ENCODE data around the gene IZUMO4.

Gene IZUMO4

DNA sequence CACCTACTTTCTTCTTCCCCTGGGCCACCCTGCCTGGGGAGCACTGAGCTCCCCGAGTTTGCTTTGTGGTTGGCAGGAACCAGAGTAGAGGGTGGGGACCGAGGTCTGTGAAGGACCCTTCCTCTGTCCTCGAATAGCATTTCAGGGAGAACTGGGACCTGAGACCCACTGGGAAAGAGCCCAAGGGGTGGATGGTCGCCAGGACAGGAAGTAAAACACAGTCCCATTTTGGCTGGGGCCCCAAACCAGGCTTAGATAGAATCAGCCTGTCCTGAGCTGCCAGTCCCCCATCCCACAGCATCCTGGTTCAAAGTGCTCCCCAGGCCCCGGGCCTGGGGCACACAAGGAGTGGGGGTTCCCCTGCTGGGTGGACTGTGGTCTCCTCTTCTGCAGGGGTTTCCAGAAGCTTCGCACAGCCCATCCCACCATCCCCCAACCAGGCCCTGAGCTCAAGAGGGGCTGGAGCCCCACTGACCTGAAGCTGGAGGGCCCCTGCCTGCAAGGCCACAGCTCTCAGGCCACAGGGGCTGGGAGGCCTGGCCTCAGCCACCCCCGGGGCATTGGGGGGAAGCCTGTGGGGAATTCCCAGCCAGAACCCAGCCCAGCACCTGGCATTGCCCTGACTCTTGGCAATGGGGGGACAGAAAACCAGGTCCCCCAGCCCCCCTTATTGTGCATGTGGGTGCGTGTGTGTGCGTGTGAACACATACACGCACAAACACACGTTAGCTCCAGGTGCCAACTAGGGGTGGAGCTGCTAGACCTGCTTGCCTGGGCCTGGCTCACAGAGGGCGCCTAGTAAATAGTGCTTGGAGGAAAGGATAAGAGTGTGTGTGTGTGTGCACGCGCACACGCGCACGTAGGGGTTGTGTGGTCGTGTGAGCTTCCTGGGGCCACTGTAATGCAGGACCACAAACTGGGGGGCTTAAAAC is 44.7 kb upstream of the IZUMO4 start:
- H3K27ac ChIP-seq (ENCODE audit: low read depth, low read length), result no peak overlapping the region
- H3K27me3 ChIP-seq (ENCODE audit: control insufficient read depth, insufficient read depth, low read length), result no peaks in the 10 kb centered on the region
- H3K9ac ChIP-seq (ENCODE audit: low read length), result peak overlapping the region; percentile 8
- no peaks in the 10 kb centered on the region for H3K9me3 ChIP-seq (ENCODE audit: control insufficient read depth, insufficient read depth, low read depth, low read length)
- H3K4me1 ChIP-seq (ENCODE audit: control insufficient read depth, insufficient read depth, low read length), result peaks cover 26% of the 10 kb centered on the region; the same call in 1 of the 2 replicates
- peaks cover 8% of the 10 kb centered on the region for H3K36me3 ChIP-seq (ENCODE audit: control insufficient read depth, insufficient read depth, low read length)
- peak overlapping the region; percentile 95 for H3K4me3 ChIP-seq (ENCODE audit: low read depth, low read length)

DNA sequence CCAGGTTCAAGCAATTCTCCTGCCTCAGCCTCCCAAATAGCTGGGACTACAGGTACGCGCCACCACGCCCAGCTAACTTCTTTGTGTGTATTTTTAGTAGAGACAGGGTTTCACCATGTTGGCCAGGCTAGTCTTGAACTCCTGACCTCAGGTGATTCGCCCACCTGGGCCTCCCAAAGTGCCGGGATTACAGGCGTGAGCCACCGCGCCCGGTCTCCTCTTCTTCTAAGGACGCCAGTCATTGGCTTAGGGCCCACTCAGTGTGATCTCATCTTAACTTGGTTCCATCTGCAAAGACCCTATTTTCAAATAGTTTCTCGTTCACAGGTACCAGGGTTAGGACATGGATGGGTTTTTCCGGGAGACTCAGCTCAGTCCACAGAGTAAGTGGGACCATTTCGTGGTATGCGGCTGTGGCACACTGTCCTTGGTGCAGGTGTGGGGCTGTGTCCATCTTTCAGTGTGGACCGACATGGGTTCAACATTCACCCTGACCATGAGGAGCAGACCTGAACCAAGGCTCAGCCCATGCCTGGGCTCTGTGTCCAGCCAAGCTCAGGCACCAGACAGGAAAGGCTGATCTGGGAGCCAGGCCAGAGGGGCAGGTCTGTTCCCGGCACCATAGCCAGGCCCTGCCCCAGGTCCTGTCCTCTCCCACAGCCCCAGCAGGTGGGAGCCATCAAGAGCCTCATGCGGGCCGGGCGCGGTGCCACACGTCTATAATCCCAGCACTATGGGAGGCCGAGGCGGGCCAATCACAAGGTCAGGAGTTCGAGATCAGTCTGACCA is 42.9 kb upstream of the IZUMO4 start:
- Histone ChIP-seq H3K4me3 (ENCODE audit: low read depth, low read length) (no peak overlapping the region), H3K36me3 (ENCODE audit: control insufficient read depth, insufficient read depth, low read length) (peaks cover 6% of the 10 kb centered on the region), H3K4me1 (ENCODE audit: control insufficient read depth, insufficient read depth, low read length) (peaks cover 34% of the 10 kb centered on the region; the same call in 1 of the 2 replicates), H3K9ac (ENCODE audit: low read length) (no peak overlapping the region), H3K9me3 (ENCODE audit: control insufficient read depth, insufficient read depth, low read depth, low read length) (no peaks in the 10 kb centered on the region), H3K27ac (ENCODE audit: low read depth, low read length) (no peak overlapping the region), H3K27me3 (ENCODE audit: control insufficient read depth, insufficient read depth, low read length) (no peaks in the 10 kb centered on the region)

DNA sequence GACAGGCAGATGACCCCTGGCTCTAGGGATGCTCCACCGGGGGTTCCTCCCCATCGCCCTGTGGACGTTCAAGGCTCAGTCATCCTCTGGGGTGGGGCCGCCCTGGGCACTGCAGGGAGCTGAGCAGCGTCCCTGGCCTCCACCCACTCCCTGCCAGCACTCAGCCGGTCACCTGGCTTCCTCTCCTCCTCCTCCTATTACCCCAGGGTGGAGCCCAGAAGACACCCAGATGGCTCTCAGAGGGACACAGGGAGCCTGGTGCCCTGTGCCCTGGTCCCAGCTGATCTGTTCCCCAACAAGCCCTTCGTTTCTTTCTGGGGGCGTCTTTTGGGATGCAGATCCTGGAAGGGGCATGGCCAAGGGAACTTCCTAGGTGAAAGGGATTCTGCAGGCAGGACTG is 42.0 kb upstream of the IZUMO4 start:
- H3K9me3 ChIP-seq (ENCODE audit: control insufficient read depth, insufficient read depth, low read depth, low read length), result no peaks in the 10 kb centered on the region
- H3K4me3 ChIP-seq (ENCODE audit: low read depth, low read length), result no peak overlapping the region
- peaks cover 33% of the 10 kb centered on the region; the same call in 1 of the 2 replicates for H3K4me1 ChIP-seq (ENCODE audit: control insufficient read depth, insufficient read depth, low read length)
- no peaks in the 10 kb centered on the region for H3K27me3 ChIP-seq (ENCODE audit: control insufficient read depth, insufficient read depth, low read length)
- no peaks in the 10 kb centered on the region for H3K36me3 ChIP-seq (ENCODE audit: control insufficient read depth, insufficient read depth, low read length)
- no peak overlapping the region for H3K27ac ChIP-seq (ENCODE audit: low read depth, low read length)
- H3K9ac ChIP-seq (ENCODE audit: low read length), result no peak overlapping the region

DNA sequence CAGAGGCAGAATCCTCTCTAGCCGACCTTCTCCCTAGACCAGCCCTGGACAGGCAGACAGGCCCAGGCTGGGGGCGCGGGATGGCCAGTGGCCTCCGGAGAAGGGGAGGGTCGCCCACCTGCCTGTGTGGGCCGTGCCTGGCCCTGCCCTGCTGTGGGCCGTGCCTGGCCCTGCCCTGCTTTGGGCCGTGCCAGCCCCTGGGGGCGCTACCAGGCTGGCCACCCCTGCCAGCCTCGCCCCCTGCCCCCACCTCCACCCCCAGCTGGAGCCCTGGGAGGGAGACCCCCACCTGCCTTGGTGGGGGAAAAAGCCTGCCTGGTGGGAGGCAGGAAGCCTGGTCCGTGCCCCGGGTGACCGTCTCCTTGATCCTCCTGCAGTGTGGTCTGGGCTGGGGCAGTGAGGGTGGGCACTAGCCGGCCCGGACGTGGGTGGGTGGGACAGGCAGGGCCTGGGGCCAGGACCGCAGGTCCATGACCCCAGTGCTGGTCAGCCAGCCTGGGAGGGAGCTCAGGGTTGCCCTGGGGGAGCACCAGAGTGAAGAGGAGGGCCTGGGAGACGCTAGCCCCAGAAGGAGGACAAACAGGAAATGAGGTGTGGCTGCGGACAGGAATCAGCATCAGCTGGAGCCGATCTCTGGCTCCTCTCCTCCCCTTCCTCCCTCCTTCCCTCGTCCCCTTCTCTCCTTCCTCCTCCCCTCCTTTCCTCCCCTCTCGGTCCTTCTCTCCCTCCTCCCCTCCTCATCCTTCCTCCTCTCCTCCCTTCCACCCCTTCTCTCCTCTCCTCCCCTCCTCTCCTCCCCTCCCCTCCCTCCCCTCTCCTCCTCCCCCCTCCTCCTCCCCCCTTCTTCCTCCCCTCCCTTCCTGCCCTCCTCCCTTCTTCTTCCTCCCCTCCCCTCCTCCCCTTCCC is 40.5 kb upstream of the IZUMO4 start:
- H3K27me3 ChIP-seq (ENCODE audit: control insufficient read depth, insufficient read depth, low read length), result no peaks in the 10 kb centered on the region
- H3K36me3 ChIP-seq (ENCODE audit: control insufficient read depth, insufficient read depth, low read length), result no peaks in the 10 kb centered on the region
- H3K4me1 ChIP-seq (ENCODE audit: control insufficient read depth, insufficient read depth, low read length), result peaks cover 39% of the 10 kb centered on the region
- no peaks in the 10 kb centered on the region for H3K9me3 ChIP-seq (ENCODE audit: control insufficient read depth, insufficient read depth, low read depth, low read length)
- no peak overlapping the region for H3K9ac ChIP-seq (ENCODE audit: low read length)
- H3K4me3 ChIP-seq (ENCODE audit: low read depth, low read length), result no peak overlapping the region
- H3K27ac ChIP-seq (ENCODE audit: low read depth, low read length), result 0 out of 2 replicates have a peak overlapping the region, but pooled peaks have one; percentile 69

DNA sequence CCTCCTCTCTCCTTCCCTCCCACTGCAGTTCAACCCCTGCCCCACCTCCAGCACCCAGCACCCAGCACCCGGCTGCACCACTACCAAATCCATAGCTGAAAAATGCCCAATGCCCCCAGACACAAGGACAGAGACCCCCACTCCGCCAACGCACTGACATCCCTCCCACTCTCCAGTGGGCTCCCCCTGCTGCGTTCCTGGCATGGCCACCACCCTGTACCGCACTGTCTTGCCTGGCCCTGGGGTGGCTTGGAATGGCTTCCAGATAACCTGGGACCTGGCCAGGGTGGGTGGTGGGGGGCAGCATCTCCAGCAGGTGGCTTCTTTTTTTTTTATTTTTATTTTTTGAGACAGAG is 39.9 kb upstream of the IZUMO4 start:
- Histone ChIP-seq H3K9ac (ENCODE audit: low read length) (no peak overlapping the region), H3K4me3 (ENCODE audit: low read depth, low read length) (no peak overlapping the region), H3K36me3 (ENCODE audit: control insufficient read depth, insufficient read depth, low read length) (no peaks in the 10 kb centered on the region), H3K9me3 (ENCODE audit: control insufficient read depth, insufficient read depth, low read depth, low read length) (no peaks in the 10 kb centered on the region), H3K27me3 (ENCODE audit: control insufficient read depth, insufficient read depth, low read length) (no peaks in the 10 kb centered on the region), H3K27ac (ENCODE audit: low read depth, low read length) (no peak overlapping the region), H3K4me1 (ENCODE audit: control insufficient read depth, insufficient read depth, low read length) (peaks cover 36% of the 10 kb centered on the region)

DNA sequence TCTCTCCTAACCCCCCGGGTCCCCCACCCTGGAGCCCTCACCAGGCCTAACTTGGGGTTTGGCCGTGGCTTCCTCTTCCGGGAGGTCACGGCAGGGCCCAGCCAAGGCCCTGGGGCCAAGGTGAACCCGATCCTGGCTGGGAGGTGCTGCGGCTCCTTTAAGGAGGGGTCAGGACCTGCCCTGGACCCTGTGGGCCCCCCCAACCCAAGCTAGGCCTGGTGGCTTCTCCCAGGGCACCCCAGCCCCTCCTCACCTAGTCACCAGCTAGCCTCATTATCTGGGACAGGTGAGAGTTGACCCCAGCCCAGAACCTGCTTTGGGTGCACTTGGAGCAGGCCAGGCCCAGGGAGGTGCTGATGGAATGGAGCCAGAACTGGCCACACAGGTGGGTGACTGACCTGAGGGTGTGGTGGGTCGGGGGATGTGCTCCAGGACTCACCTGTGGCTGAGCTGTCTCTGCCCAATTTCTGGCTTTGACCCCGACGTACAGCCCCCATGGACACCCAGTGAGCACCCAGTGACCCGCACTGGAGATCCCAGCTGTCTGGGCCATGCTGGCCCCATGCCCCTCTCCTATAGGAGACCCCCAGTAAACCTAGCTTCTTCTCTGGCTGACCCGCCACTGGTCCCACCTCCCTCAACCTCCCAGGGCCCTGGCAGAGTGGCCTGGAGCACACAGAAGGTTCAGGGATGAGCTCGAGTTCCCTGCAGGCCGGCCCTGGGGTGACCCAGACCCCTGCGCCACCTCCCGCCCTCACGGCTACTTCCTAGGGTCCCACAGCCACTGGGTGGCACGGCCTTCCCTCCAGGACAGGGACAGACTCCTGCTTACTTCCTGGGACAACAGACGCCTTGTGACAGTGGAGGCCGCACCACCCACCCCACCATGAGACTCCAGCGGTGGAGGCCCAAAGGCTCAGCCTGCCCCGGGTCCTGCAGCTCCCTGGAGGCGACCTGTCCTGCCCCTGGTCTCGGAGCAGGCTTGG is 38.9 kb upstream of the IZUMO4 start:
- no peaks in the 10 kb centered on the region for H3K9me3 ChIP-seq (ENCODE audit: control insufficient read depth, insufficient read depth, low read depth, low read length)
- no peaks in the 10 kb centered on the region for H3K27me3 ChIP-seq (ENCODE audit: control insufficient read depth, insufficient read depth, low read length)
- H3K4me1 ChIP-seq (ENCODE audit: control insufficient read depth, insufficient read depth, low read length), result peaks cover 41% of the 10 kb centered on the region
- no peak overlapping the region for H3K4me3 ChIP-seq (ENCODE audit: low read depth, low read length)
- no peak overlapping the region for H3K9ac ChIP-seq (ENCODE audit: low read length)
- H3K36me3 ChIP-seq (ENCODE audit: control insufficient read depth, insufficient read depth, low read length), result no peaks in the 10 kb centered on the region
- H3K27ac ChIP-seq (ENCODE audit: low read depth, low read length), result peak overlapping the region; percentile 49; the same call in 1 of the 2 replicates

DNA sequence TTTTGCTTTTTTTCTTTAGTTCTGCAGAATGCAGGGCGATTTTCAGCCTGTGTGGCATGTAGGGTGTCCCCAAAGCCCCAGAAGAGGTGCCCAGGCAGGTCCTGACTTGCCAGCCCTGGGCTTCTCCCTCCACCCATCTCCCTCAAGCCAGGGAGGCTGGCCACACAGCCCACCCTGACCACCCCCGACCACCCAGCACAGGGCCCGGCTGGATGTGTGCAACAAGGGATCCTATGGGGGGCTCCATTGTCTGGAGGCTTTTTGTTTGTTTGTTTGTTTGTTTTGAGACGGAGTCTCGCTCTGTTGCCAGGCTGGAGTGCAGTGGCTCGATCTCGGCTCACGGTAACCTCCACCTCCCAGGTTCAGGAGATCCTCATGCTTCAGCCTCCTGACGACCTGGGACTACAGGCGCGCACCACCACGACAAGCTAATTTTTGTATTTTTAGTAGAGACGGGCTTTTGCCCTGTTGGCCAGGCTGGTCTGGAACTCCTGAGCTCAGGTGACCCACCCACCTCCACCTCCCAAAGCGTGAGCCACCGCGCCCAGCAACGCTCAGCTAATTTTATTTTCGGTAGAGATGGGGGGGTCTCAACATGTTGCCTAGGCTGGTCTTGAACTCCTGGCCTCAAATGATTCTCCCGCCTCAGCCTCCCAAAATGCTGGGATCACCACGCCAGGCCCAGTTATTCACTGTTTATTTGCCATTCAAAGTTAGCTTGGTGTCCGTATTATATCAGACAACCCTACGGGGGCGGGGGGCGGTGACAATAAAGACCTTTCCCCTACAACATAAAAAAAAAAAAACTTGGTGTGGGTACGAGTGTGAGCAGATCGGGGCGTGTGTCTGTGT is 37.9 kb upstream of the IZUMO4 start:
- H3K9me3 ChIP-seq (ENCODE audit: control insufficient read depth, insufficient read depth, low read depth, low read length), result no peaks in the 10 kb centered on the region
- H3K4me3 ChIP-seq (ENCODE audit: low read depth, low read length), result no peak overlapping the region
- no peaks in the 10 kb centered on the region for H3K36me3 ChIP-seq (ENCODE audit: control insufficient read depth, insufficient read depth, low read length)
- no peaks in the 10 kb centered on the region for H3K27me3 ChIP-seq (ENCODE audit: control insufficient read depth, insufficient read depth, low read length)
- H3K9ac ChIP-seq (ENCODE audit: low read length), result peak overlapping the region; percentile 83
- H3K4me1 ChIP-seq (ENCODE audit: control insufficient read depth, insufficient read depth, low read length), result peaks cover 41% of the 10 kb centered on the region
- peak overlapping the region; percentile 76; the same call in 1 of the 2 replicates for H3K27ac ChIP-seq (ENCODE audit: low read depth, low read length)

DNA sequence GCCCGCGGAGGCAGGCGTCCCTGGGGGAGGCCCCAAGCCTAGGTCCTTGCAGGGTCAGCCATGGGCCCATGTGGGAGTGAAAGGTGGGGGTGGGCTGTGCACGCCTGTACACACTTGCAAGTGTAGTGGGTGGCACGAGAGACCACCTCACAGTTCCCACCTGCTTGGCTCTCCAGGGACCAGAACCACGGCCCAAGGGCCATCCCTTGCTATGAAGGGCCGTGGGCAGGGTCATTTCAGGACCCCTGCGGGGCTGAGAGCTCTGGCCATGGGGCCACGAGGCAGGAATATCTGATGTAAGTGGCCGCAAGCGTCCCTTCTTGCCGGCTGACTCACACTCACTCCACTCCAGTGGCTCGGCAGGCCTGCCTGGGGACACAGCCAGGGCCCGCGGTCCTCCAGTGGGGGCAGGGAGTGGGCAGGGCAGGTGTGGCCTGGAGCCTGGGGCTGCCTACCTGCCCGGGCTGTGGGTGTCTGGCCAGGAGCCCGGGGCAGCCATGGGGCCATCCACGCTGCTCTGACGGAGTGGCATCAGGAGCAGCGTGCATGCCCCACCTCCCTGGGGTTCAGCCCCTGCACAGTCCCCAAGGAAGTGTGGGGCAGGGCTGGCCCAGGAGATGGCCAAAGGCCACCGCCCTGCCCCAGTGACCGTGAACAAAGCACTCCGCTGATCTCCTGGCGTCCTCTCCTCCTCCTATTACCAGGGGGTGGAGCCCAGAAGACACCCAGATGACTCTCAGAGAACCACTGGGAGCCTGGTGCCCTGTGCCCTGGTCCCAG is 37.1 kb upstream of the IZUMO4 start:
- Histone ChIP-seq H3K27me3 (ENCODE audit: control insufficient read depth, insufficient read depth, low read length) (no peaks in the 10 kb centered on the region), H3K4me1 (ENCODE audit: control insufficient read depth, insufficient read depth, low read length) (peaks cover 41% of the 10 kb centered on the region), H3K27ac (ENCODE audit: low read depth, low read length) (peak overlapping the region; percentile 76), H3K9ac (ENCODE audit: low read length) (peak overlapping the region; percentile 83), H3K4me3 (ENCODE audit: low read depth, low read length) (no peak overlapping the region), H3K9me3 (ENCODE audit: control insufficient read depth, insufficient read depth, low read depth, low read length) (no peaks in the 10 kb centered on the region), H3K36me3 (ENCODE audit: control insufficient read depth, insufficient read depth, low read length) (no peaks in the 10 kb centered on the region)
